GM12872 (cell line): ENCODE results near the gene CCDC14.
"Not testable (repeated sequence)": the region's sequence is repeated elsewhere in the genome, so short reads cannot be mapped to it uniquely, and the experiment has no call there.

Experiments used
- TF ChIP-seq, protein P1 (sequence below): IDR thresholded peaks from 3 replicates; pipeline ENCODE4 v1.5.1; 2011; ENCODE audit warnings: low read depth, mild to moderate bottlenecking, low read length, moderate library complexity; ENCODE audit not compliant: insufficient read depth

Gene CCDC14, protein sequence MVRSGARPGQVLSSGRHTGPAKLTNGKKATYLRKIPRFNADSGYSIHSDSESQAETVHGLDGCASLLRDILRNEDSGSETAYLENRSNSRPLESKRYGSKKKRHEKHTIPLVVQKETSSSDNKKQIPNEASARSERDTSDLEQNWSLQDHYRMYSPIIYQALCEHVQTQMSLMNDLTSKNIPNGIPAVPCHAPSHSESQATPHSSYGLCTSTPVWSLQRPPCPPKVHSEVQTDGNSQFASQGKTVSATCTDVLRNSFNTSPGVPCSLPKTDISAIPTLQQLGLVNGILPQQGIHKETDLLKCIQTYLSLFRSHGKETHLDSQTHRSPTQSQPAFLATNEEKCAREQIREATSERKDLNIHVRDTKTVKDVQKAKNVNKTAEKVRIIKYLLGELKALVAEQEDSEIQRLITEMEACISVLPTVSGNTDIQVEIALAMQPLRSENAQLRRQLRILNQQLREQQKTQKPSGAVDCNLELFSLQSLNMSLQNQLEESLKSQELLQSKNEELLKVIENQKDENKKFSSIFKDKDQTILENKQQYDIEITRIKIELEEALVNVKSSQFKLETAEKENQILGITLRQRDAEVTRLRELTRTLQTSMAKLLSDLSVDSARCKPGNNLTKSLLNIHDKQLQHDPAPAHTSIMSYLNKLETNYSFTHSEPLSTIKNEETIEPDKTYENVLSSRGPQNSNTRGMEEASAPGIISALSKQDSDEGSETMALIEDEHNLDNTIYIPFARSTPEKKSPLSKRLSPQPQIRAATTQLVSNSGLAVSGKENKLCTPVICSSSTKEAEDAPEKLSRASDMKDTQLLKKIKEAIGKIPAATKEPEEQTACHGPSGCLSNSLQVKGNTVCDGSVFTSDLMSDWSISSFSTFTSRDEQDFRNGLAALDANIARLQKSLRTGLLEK

DNA sequence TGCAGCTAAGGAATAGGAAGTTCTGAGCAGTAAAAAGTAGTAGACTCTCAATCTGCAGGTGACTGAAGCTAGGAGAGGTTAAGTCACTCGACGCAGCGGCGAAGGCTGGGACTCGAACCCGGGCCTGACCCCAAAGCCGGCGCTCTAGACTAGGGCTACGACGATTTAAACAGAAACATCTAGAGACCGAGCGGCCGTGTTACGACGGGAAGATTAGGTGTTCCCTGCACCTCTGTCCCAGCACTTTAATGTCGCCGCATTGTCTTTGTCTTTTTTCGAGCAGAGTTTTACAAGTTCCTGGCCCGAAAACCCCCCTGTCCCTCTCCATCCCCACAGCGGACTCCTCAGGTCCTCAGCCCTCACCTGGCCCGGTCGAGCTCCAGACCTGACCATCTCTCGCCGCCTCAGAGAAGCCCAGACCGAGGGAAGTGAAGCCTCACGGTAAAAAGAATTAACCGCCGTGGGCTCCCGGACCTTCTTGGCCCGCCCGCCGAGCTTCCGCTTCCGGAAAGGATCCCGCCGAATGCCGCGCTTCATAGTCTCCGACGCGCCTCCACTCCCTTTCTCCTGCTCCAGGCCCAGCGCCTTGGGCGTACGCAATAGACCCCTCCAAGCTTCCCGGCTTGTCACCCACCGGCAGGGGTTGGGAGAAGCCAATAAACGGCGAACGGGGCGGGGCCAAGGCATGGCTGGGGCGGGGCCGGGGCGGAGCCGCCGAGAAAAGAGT, at the start of gene CCDC14:
CCDC14 (minus strand) TSS at position 449 of the 727 bp plus-strand sequence; CDS start at position 393, 56 bp downstream.
- TF ChIP-seq, protein P1, sequence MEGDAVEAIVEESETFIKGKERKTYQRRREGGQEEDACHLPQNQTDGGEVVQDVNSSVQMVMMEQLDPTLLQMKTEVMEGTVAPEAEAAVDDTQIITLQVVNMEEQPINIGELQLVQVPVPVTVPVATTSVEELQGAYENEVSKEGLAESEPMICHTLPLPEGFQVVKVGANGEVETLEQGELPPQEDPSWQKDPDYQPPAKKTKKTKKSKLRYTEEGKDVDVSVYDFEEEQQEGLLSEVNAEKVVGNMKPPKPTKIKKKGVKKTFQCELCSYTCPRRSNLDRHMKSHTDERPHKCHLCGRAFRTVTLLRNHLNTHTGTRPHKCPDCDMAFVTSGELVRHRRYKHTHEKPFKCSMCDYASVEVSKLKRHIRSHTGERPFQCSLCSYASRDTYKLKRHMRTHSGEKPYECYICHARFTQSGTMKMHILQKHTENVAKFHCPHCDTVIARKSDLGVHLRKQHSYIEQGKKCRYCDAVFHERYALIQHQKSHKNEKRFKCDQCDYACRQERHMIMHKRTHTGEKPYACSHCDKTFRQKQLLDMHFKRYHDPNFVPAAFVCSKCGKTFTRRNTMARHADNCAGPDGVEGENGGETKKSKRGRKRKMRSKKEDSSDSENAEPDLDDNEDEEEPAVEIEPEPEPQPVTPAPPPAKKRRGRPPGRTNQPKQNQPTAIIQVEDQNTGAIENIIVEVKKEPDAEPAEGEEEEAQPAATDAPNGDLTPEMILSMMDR = no peak

DNA sequence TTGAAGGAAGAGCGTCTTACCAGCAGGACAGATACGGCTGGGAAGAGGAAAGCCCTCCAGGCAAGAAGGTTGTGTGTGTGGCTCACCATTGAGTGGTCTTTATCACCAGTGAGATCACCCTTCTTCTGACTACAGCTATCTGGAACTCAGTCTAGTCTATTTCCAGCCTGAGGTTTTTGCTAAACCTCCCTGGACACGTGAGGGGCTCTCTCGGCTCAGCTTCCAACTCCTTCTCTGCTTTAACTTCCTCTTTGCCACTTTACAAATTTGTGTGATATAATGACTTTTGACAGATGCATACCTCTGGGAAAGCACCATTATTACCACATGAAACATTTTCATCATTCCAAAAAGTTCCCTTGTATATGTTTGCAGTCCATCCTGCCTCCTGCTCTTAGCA, 46.2 kb upstream of the CCDC14 start:
- TF ChIP-seq, protein P1 = no peak

DNA sequence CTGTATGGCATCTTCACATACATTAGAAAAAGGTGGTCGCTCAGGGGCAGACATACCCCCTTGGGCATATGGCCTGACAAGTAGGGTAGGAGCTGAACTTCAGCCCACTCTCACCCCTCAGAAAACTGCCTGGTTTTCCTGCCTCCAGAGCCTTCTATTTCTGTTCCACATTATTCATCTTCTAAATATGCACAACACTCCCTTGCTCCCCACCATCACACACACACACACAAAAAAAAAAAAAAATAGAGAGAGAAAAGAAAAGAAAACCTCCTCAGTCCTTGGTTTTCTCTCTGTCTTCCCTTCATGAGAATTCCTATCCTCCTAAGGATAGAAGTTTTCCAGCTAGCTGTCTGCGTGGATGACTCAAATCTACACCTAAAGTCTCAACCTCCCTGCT, 36.5 kb upstream of the CCDC14 start:
- TF ChIP-seq, protein P1 = no peak

DNA sequence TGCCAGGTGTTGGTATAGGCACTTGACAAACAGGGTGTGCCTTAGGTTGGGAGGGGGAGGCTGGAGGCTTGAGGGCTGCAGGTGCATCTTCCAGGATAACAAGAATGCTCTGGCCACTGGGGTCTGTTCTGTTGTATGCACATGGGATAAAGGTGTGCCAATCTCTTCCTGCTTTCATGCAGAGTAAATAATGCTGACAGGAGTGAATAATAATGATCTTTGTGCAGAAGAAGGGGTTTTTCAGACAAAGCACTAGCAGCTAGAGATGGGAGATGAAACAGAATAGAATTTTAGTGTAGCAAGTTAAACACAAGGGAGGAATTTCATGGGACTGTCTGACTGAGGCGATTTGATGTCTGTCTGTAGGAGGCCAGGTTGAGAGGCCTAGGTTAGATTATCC, 32.8 kb upstream of the CCDC14 start:
- TF ChIP-seq, protein P1 = no peak

DNA sequence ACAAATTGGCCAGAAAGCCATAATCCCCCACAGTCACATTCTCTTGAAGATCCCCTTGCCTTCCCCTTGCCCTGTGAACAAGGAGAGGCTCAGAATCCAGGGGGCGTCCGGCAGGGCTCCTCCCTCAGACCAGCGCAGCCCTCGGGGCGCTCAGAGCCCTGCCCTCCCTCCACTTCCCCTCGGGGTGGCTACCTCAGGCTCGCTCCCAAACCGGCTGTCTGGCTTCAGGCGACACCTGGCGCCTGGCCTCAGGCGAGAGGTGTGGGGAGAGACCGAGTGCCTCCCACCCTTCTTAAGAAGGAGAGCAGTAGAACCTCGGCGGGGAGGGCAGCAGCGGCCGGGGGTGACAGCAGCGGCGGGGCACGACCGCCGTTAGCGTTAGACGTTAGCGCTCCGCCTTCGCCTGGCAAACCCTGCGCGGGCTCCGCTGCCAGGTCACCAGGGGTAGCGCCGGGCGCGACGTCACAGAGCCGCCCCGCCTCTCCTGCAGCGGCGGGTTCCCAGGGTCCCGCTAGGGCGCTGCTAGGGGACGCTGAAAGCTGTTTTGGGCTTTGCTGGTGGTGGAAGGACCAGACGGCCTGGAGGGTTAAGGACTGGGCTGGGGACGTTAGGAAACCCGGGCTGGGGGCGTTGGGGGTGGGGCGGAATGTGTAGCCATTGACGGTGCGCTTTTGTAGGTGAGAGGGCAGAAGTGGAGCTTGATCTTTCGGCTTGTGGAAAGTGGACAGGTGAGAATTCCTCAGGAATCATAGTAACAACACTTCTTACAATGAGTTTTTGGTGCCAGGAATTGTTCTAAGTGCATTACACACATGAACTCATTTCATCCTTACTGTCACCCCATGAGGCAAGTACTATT, 30.9 kb upstream of the CCDC14 start, which contains the start of gene ROPN1:
ROPN1 (minus strand) TSS at position 395 of the 859 bp plus-strand sequence. CDS start 11,643 bp downstream, outside the sequence.
- TF ChIP-seq, protein P1 = not testable (repeated sequence)

DNA sequence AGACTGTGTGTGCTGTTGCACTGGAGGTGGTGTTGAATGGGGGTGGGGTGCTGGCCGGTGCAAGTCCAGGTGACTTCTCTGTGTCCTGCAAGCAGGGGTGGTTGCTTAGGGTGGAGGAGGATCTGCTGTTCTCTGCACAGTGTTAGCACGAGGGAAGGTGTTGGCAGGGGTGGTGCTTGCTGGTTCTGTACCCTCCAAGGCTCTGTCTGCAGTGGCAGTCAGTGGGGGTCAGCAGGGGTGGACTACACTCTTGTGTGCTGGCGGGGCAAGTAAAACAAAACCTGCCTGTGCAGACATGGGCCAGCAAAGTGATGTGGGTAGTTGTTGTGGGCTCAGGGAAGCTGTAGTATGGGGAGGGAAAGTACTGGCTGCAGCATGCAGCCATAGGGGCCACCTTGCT, 25.4 kb upstream of the CCDC14 start:
- TF ChIP-seq, protein P1 = no peak
